SK-N-SH (cell line): ENCODE results near the gene SEC23A. TPM values are rescaled to one million over a fixed set of nuclear protein-coding genes. Genes with fewer than 3 reads are reported as not detected.
A peak's percentile ranks its signal among the peaks of the same experiment; 100 is the strongest.

ENCODE experiments used
- CTCF ChIA-PET: fragments of 300-600, 350-600 bp; formaldehyde crosslinking; extraction: SDS; loops from one replicate; lab custom pipeline; 2021; lab: Yijun Ruan, JAX
- POLR2A ChIA-PET: fragments of 350-600 bp; sonication (Branson Sonifier 250); formaldehyde crosslinking; extraction: SDS; loops from one replicate; lab custom pipeline; 2020; ENCODE audit warnings: antibody characterized with exemption, inconsistent platforms; lab: Yijun Ruan, JAX
- DNase-seq: peaks from one replicate; pipeline ENCODE4 v3.0.0; 2012
- H2AFZ ChIP-seq: fragments of 200-600 bp; sonication (generic); 2 replicates; pipeline ENCODE4 v1.8.1; 2016; ENCODE audit warnings: antibody characterized with exemption, mild to moderate bottlenecking, low read depth
- H3F3A ChIP-seq: fragments of 200-600 bp; sonication (generic); replicated peaks from 2 replicates; pipeline ENCODE3; 2016; ENCODE audit warnings: antibody characterized with exemption, mild to moderate bottlenecking; ENCODE audit not compliant: insufficient read depth
- H3K27ac ChIP-seq, 2 experiments: fragments of 200-500 bp in 1 of 2; fragments of 200-600 bp in 1 of 2; sonication (Bioruptor generic) in 1 of 2; sonication (generic), shearing (Covaris generic) in 1 of 2; 2 replicates each; pipeline versions ENCODE4 v1.5.1 to v1.6.1; 2014 to 2016; ENCODE audit warnings: low read depth in 2 of 2, inconsistent platforms in 1 of 2, low read length in 1 of 2, mild to moderate bottlenecking in 1 of 2, mixed read lengths in 1 of 2
- H3K27me3 ChIP-seq: fragments of 200-600 bp; sonication (generic), shearing (Covaris generic); 2 replicates; pipeline ENCODE4 v1.6.1; 2016; ENCODE audit warnings: mixed run types; ENCODE audit not compliant: insufficient read depth
- H3K36me3 ChIP-seq, 2 experiments: fragments of 200-500 bp in 1 of 2; fragments of 200-600 bp in 1 of 2; sonication (Bioruptor generic) in 1 of 2; sonication (generic) in 1 of 2; replicated peaks in 1 of 2; 2 replicates each; pipeline versions ENCODE3 to v1.5.1; 2014 to 2016; ENCODE audit warnings: low read length in 1 of 2, mild to moderate bottlenecking in 1 of 2; ENCODE audit not compliant: insufficient read depth in 2 of 2, control insufficient read depth in 1 of 2
- H3K4me1 ChIP-seq, 2 experiments: fragments of 200-500 bp in 1 of 2; fragments of 200-600 bp in 1 of 2; sonication (Bioruptor generic) in 1 of 2; sonication (generic), shearing (Covaris generic) in 1 of 2; 2 replicates each; pipeline versions ENCODE4 v1.5.1 to v1.6.1; 2014 to 2016; ENCODE audit warnings: low read depth in 1 of 2, low read length in 1 of 2, mixed run types in 1 of 2; ENCODE audit not compliant: insufficient read depth in 2 of 2, control insufficient read depth in 1 of 2
- H3K4me2 ChIP-seq: fragments of 200-600 bp; sonication (generic), shearing (Covaris generic); 2 replicates; pipeline ENCODE4 v1.6.1; 2017; ENCODE audit warnings: mixed run types
- H3K4me3 ChIP-seq, 2 experiments: fragments of 200-500 bp in 1 of 2; fragments of 200-600 bp in 1 of 2; sonication (Bioruptor generic) in 1 of 2; sonication (generic), shearing (Covaris generic) in 1 of 2; 2 replicates each; pipeline versions ENCODE4 v1.5.1 to v1.8.1; 2014 to 2016; ENCODE audit warnings: low read depth in 2 of 2, inconsistent platforms in 1 of 2, low read length in 1 of 2, mild to moderate bottlenecking in 1 of 2, mixed read lengths in 1 of 2, moderate library complexity in 1 of 2
- H3K79me2 ChIP-seq: fragments of 200-600 bp; sonication (generic); 2 replicates; pipeline ENCODE4 v1.8.1; 2017; ENCODE audit warnings: mild to moderate bottlenecking; ENCODE audit not compliant: insufficient read depth
- H3K9ac ChIP-seq: fragments of 200-600 bp; sonication (generic); 2 replicates; pipeline ENCODE4 v1.6.1; 2017; ENCODE audit warnings: mixed run types
- H3K9me2 ChIP-seq: fragments of 200-600 bp; sonication (generic); 2 replicates; pipeline ENCODE4 v1.6.1; 2017; ENCODE audit warnings: mixed run types
- H3K9me3 ChIP-seq: fragments of 200-600 bp; sonication (generic); 2 replicates; pipeline ENCODE4 v1.6.1; 2017; ENCODE audit warnings: mixed run types, mild to moderate bottlenecking, moderate library complexity
- H4K20me1 ChIP-seq: fragments of 200-600 bp; sonication (generic); 2 replicates; pipeline ENCODE4 v1.6.1; 2017; ENCODE audit warnings: mild to moderate bottlenecking, mixed run types; ENCODE audit not compliant: insufficient read depth
- CHD2 ChIP-seq: fragments of 150-350 bp; IDR thresholded peaks from 2 replicates; pipeline ENCODE4 v1.6.1; 2018; ENCODE audit warnings: low read length; ENCODE audit not compliant: partially characterized antibody
- CTCF ChIP-seq: fragments of 200-600 bp; sonication (generic); IDR thresholded peaks from 2 replicates; pipeline ENCODE4 v1.6.1; 2017; ENCODE audit warnings: antibody characterized with exemption, mild to moderate bottlenecking, moderate library complexity
- FOSL2 ChIP-seq: IDR thresholded peaks from 2 replicates; pipeline ENCODE4 v1.4.0; 2012; ENCODE audit warnings: low read depth, mild to moderate bottlenecking, moderate library complexity, borderline replicate concordance
- FOXM1 ChIP-seq: IDR thresholded peaks from 2 replicates; pipeline ENCODE4 v1.4.0; 2012; ENCODE audit warnings: low read depth, mild to moderate bottlenecking
- JUND ChIP-seq: IDR thresholded peaks from 2 replicates; pipeline ENCODE4 v1.4.0; 2012
- MAX ChIP-seq: IDR thresholded peaks from 2 replicates; pipeline ENCODE4 v1.4.0; 2012; ENCODE audit warnings: low read depth
- NFIC ChIP-seq: IDR thresholded peaks from 2 replicates; pipeline ENCODE4 v1.4.0; 2012; ENCODE audit warnings: borderline replicate concordance
- NRF1 ChIP-seq: IDR thresholded peaks from 2 replicates; pipeline ENCODE4 v1.6.1; 2012; ENCODE audit warnings: low read depth, mild to moderate bottlenecking, low read length
- PBX3 ChIP-seq: IDR thresholded peaks from 2 replicates; pipeline ENCODE4; 2012
- RAD21 ChIP-seq: IDR thresholded peaks from 2 replicates; pipeline ENCODE4 v1.6.1; 2012; ENCODE audit warnings: mild to moderate bottlenecking, low read length
- RCOR1 ChIP-seq: fragments of 150-350 bp; IDR thresholded peaks from 2 replicates; pipeline ENCODE4 v1.6.1; 2017; ENCODE audit warnings: antibody characterized with exemption, low read length
- SIN3A ChIP-seq: IDR thresholded peaks from 2 replicates; pipeline ENCODE4 v1.6.1; 2012; ENCODE audit warnings: low read depth, mild to moderate bottlenecking, low read length, moderate library complexity, borderline replicate concordance
- SMC3 ChIP-seq: IDR thresholded peaks from 2 replicates; pipeline ENCODE4 v1.6.1; 2012; ENCODE audit warnings: low read depth, low read length, improper control_type of control experiment
- TCF12 ChIP-seq: IDR thresholded peaks from 2 replicates; pipeline ENCODE4 v1.4.0; 2012
- USF1 ChIP-seq: IDR thresholded peaks from 2 replicates; pipeline ENCODE4 v1.4.0; 2012; ENCODE audit warnings: low read depth, borderline replicate concordance
- USF2 ChIP-seq: fragments of 150-350 bp; IDR thresholded peaks from 2 replicates; pipeline ENCODE4 v1.6.1; 2017; ENCODE audit warnings: antibody characterized with exemption, low read length, low read depth, borderline replicate concordance
- YY1 ChIP-seq: IDR thresholded peaks from 2 replicates; pipeline ENCODE4 v1.4.0; 2012; ENCODE audit warnings: low read depth, mild to moderate bottlenecking
- WGBS: methylation state at CpG from one replicate; pipeline ENCODE4 v1.1.6; 2017; ENCODE audit warnings: low lambda C conversion rate; 5-methylcytosine and 5-hydroxymethylcytosine counted together
- polyA plus RNA-seq, 3 experiments: library from polyadenylated mRNA; depleted of rRNA; stranded (reverse); fragments of >200 nt; gene quantifications; 2 replicates each; pipeline ENCODE4 v1.2.3, GENCODE V29; 2012

Gene SEC23A
- polyA plus RNA-seq, 1 of the 3 experiments (the other 2 are of a cell fraction), result 30.0 TPM

- ChIA-PET CTCF (interaction anchor here (0.8 to 2.3 kb wide), 9 partner anchors 9 to 411 kb away, joined by 3 to 14 read pairs (median 4); no protein-coding TSS in a partner anchor), POLR2A (no interaction called here)
- Histone ChIP-seq H4K20me1 (no peaks in the 10 kb centered on the region), H3K36me3 (no peaks in the 10 kb centered on the region), H3K4me3 (no peak overlapping the region), H3K9ac (no peak overlapping the region), H3K27me3 (no peaks in the 10 kb centered on the region), H3K79me2 (no peaks in the 10 kb centered on the region), H3F3A (no peaks in the 10 kb centered on the region), H2AFZ (no peak overlapping the region), H3K9me3 (no peaks in the 10 kb centered on the region), H3K9me2 (no peaks in the 10 kb centered on the region), H3K27ac (no peak overlapping the region), H3K4me1 (no peaks in the 10 kb centered on the region), H3K4me2 (no peak overlapping the region)
- TF ChIP-seq TCF12 (no peak), SIN3A (no peak), PBX3 (no peak), FOSL2 (no peak), YY1 (no peak), USF2 (no peak), USF1 (no peak), FOXM1 (no peak), NFIC (no peak), NRF1 (no peak), CHD2 (no peak), JUND (no peak), MAX (no peak)
- 89% methylated on average over 3 of the region's 3 CpGs for WGBS
- no peak for DNase-seq
These were observed 87.0 kb downstream of the SEC23A start for GRCh38 chr14:39015964-39016577.

- CTCF ChIA-PET, result interaction anchor here (0.8 to 2.3 kb wide), 12 partner anchors 9 to 1112 kb away, joined by 3 to 14 read pairs (median 4); no protein-coding TSS in a partner anchor
- Histone ChIP-seq H3K9me3 (no peaks in the 10 kb centered on the region), H3K36me3 (no peaks in the 10 kb centered on the region), H3K9me2 (no peaks in the 10 kb centered on the region), H3K4me1 (no peaks in the 10 kb centered on the region), H3K27me3 (no peaks in the 10 kb centered on the region), H3K4me3 (no peak overlapping the region; a peak in 1 of 4 replicates), H3K4me2 (no peak overlapping the region), H4K20me1 (no peaks in the 10 kb centered on the region), H3K27ac (no peak overlapping the region), H2AFZ (no peak overlapping the region), H3F3A (no peaks in the 10 kb centered on the region), H3K79me2 (no peaks in the 10 kb centered on the region), H3K9ac (no peak overlapping the region)
- POLR2A ChIA-PET, result no interaction called here
- WGBS, result 20% methylated on average over 5 of the region's 5 CpGs
- TF ChIP-seq SMC3, result peak; percentile 41
- TF ChIP-seq CTCF, result peak; percentile 72
- TF ChIP-seq RAD21, result peak; percentile 74
- TF ChIP-seq RCOR1, result no peak
- peak; percentile 34 for DNase-seq
These were observed 87.6 kb downstream of the SEC23A start for GRCh38 chr14:39015360-39015961.
